Measurements from ENCODE around the gene ERBB4.

Gene ERBB4

GRCh38 chr2:212398316-212398715 is 140.3 kb downstream of the ERBB4 start:
- Histone ChIP-seq H4K20me1 (ENCODE audit: control insufficient read depth, insufficient read depth, low read depth, low read length) (no peaks in the 10 kb centered on the region), H3K27me3 (ENCODE audit: control insufficient read depth, low read length) (no peaks in the 10 kb centered on the region), H3F3A (ENCODE audit: control insufficient read depth, insufficient read depth) (no peaks in the 10 kb centered on the region), H3K4me1 (ENCODE audit: control insufficient read depth, low read length) (no peaks in the 10 kb centered on the region), H3K36me3 (ENCODE audit: control insufficient read depth, low read length) (no peaks in the 10 kb centered on the region), H3K4me2 (ENCODE audit: low read length) (no peak overlapping the region), H3K27ac (ENCODE audit: low read depth, low read length) (no peak overlapping the region), H3K4me3 (ENCODE audit: low read length) (no peak overlapping the region), H3K9me3 (ENCODE audit: control insufficient read depth, insufficient read depth, low read length) (no peaks in the 10 kb centered on the region), H3K9me2 (replicated peaks; ENCODE audit: control insufficient read depth, low read length) (no peaks in the 10 kb centered on the region), H3K79me2 (ENCODE audit: control insufficient read depth, low read length) (no peaks in the 10 kb centered on the region)
- TF ChIP-seq EZH2phosphoT487 (IDR thresholded peaks at IDR 0.05; ENCODE audit: borderline replicate concordance, low read length) (no peak), CTCF (IDR thresholded peaks at IDR 0.05; ENCODE audit: low read depth, low read length, poor library complexity, severe bottlenecking) (no peak)

- H3K9me2 ChIP-seq (replicated peaks; ENCODE audit: control insufficient read depth, low read length): no peaks in the 10 kb centered on the region
- H3K9me3 ChIP-seq (ENCODE audit: control insufficient read depth, insufficient read depth, low read length): no peaks in the 10 kb centered on the region
- H3K4me2 ChIP-seq (ENCODE audit: low read length): no peak overlapping the region
- no peaks in the 10 kb centered on the region for H3K4me1 ChIP-seq (ENCODE audit: control insufficient read depth, low read length)
- no peak for TF ChIP-seq CTCF (IDR thresholded peaks at IDR 0.05; ENCODE audit: low read depth, low read length, poor library complexity, severe bottlenecking)
- TF ChIP-seq EZH2phosphoT487 (IDR thresholded peaks at IDR 0.05; ENCODE audit: borderline replicate concordance, low read length): no peak
- H4K20me1 ChIP-seq (ENCODE audit: control insufficient read depth, insufficient read depth, low read depth, low read length): no peaks in the 10 kb centered on the region
- H3K4me3 ChIP-seq (ENCODE audit: low read length): no peak overlapping the region
- no peak overlapping the region for H3K27ac ChIP-seq (ENCODE audit: low read depth, low read length)
- H3K79me2 ChIP-seq (ENCODE audit: control insufficient read depth, low read length): no peaks in the 10 kb centered on the region
- H3F3A ChIP-seq (ENCODE audit: control insufficient read depth, insufficient read depth): no peaks in the 10 kb centered on the region
- H3K36me3 ChIP-seq (ENCODE audit: control insufficient read depth, low read length): no peaks in the 10 kb centered on the region
- no peaks in the 10 kb centered on the region for H3K27me3 ChIP-seq (ENCODE audit: control insufficient read depth, low read length)
Measured at GRCh38 chr2:212392544-212392943, 146.1 kb downstream of the ERBB4 start.

- Histone ChIP-seq H3K36me3 (ENCODE audit: control insufficient read depth, low read length) (no peaks in the 10 kb centered on the region), H3F3A (ENCODE audit: control insufficient read depth, insufficient read depth) (no peaks in the 10 kb centered on the region), H3K27me3 (ENCODE audit: control insufficient read depth, low read length) (no peaks in the 10 kb centered on the region), H3K4me3 (ENCODE audit: low read length) (no peak overlapping the region), H4K20me1 (ENCODE audit: control insufficient read depth, insufficient read depth, low read depth, low read length) (no peaks in the 10 kb centered on the region), H3K79me2 (ENCODE audit: control insufficient read depth, low read length) (no peaks in the 10 kb centered on the region), H3K27ac (ENCODE audit: low read depth, low read length) (no peak overlapping the region), H3K9me3 (ENCODE audit: control insufficient read depth, insufficient read depth, low read length) (no peaks in the 10 kb centered on the region), H3K9me2 (replicated peaks; ENCODE audit: control insufficient read depth, low read length) (no peaks in the 10 kb centered on the region), H3K4me2 (ENCODE audit: low read length) (no peak overlapping the region), H3K4me1 (ENCODE audit: control insufficient read depth, low read length) (no peaks in the 10 kb centered on the region)
- TF ChIP-seq CTCF (IDR thresholded peaks at IDR 0.05; ENCODE audit: low read depth, low read length, poor library complexity, severe bottlenecking) (no peak), EZH2phosphoT487 (IDR thresholded peaks at IDR 0.05; ENCODE audit: borderline replicate concordance, low read length) (no peak)
Measured at GRCh38 chr2:212392043-212392442, 146.6 kb downstream of the ERBB4 start.

GRCh38 chr2:212387146-212387545 is 151.5 kb downstream of the ERBB4 start:
- H3F3A ChIP-seq (ENCODE audit: control insufficient read depth, insufficient read depth): no peaks in the 10 kb centered on the region
- no peaks in the 10 kb centered on the region for H3K4me1 ChIP-seq (ENCODE audit: control insufficient read depth, low read length)
- no peaks in the 10 kb centered on the region for H3K36me3 ChIP-seq (ENCODE audit: control insufficient read depth, low read length)
- H3K9me3 ChIP-seq (ENCODE audit: control insufficient read depth, insufficient read depth, low read length): no peaks in the 10 kb centered on the region
- no peaks in the 10 kb centered on the region for H3K9me2 ChIP-seq (replicated peaks; ENCODE audit: control insufficient read depth, low read length)
- H3K79me2 ChIP-seq (ENCODE audit: control insufficient read depth, low read length): no peaks in the 10 kb centered on the region
- no peak overlapping the region for H3K4me2 ChIP-seq (ENCODE audit: low read length)
- H3K4me3 ChIP-seq (ENCODE audit: low read length): no peak overlapping the region
- H3K27me3 ChIP-seq (ENCODE audit: control insufficient read depth, low read length): no peaks in the 10 kb centered on the region
- TF ChIP-seq CTCF (IDR thresholded peaks at IDR 0.05; ENCODE audit: low read depth, low read length, poor library complexity, severe bottlenecking) (no peak), EZH2phosphoT487 (IDR thresholded peaks at IDR 0.05; ENCODE audit: borderline replicate concordance, low read length) (no peak)
- no peak overlapping the region for H3K27ac ChIP-seq (ENCODE audit: low read depth, low read length)
- no peaks in the 10 kb centered on the region for H4K20me1 ChIP-seq (ENCODE audit: control insufficient read depth, insufficient read depth, low read depth, low read length)

Data from DOHH2 (cell line).